GM23338 (cell line): ENCODE results near the gene PXMP2. TPM values are rescaled to one million over a fixed set of nuclear protein-coding genes. Genes with fewer than 3 reads are reported as not detected.

Source experiments
- ATAC-seq: fragments of 200-7000 bp; cut with Tn5 transposase; 3 replicates; pipeline ENCODE4 v1.9.1; 2020
- DNase-seq: peaks from one replicate; pipeline ENCODE4 v3.0.0-alpha.2; 2015; ENCODE audit warnings: low spot score
- H2AFZ ChIP-seq: fragments of 200-600 bp; sonication (generic); 2 replicates; pipeline ENCODE4 v1.8.0; 2016; ENCODE audit warnings: antibody characterized with exemption, mild to moderate bottlenecking, moderate library complexity
- H3F3A ChIP-seq: fragments of 200-600 bp; sonication (generic); replicated peaks from 2 replicates; pipeline ENCODE4 v1.8.0; 2017; ENCODE audit warnings: antibody characterized with exemption, mixed run types, low read depth
- H3K27ac ChIP-seq: fragments of 200-600 bp; sonication (generic); 2 replicates; pipeline ENCODE4 v1.6.1; 2016; ENCODE audit warnings: low read depth
- H3K27me3 ChIP-seq: fragments of 200-600 bp; sonication (generic); 2 replicates; pipeline ENCODE4 v1.8.0; 2016; ENCODE audit warnings: mild to moderate bottlenecking, mixed run types, moderate library complexity; ENCODE audit not compliant: insufficient read depth
- H3K36me3 ChIP-seq: fragments of 200-600 bp; sonication (generic); 2 replicates; pipeline ENCODE4 v1.8.0; 2016; ENCODE audit warnings: mild to moderate bottlenecking; ENCODE audit not compliant: insufficient read depth
- H3K4me1 ChIP-seq: fragments of 200-600 bp; sonication (generic); 2 replicates; pipeline ENCODE4 v1.8.0; 2016; ENCODE audit warnings: mild to moderate bottlenecking, moderate library complexity; ENCODE audit not compliant: insufficient read depth
- H3K4me2 ChIP-seq: fragments of 200-600 bp; sonication (generic); 2 replicates; pipeline ENCODE4 v1.7.1; 2017; ENCODE audit warnings: mixed run types
- H3K4me3 ChIP-seq: fragments of 200-600 bp; sonication (generic); 2 replicates; pipeline ENCODE4 v1.6.1; 2016; ENCODE audit warnings: mixed run types
- H3K79me2 ChIP-seq: fragments of 200-600 bp; sonication (generic); replicated peaks from 2 replicates; pipeline ENCODE4 v1.8.0; 2017; ENCODE audit warnings: mild to moderate bottlenecking; ENCODE audit not compliant: insufficient read depth
- H3K9me2 ChIP-seq: fragments of 200-600 bp; sonication (generic); 2 replicates; pipeline ENCODE4 v1.8.0; 2017; ENCODE audit not compliant: insufficient read depth
- H4K20me1 ChIP-seq: fragments of 200-600 bp; sonication (generic); replicated peaks from 2 replicates; pipeline ENCODE4 v1.8.0; 2017; ENCODE audit warnings: mild to moderate bottlenecking; ENCODE audit not compliant: insufficient read depth
- H3K27ac Mint-ChIP-seq: 2 replicates; pipeline ENCODE4 v1.8.0; 2020; ENCODE audit warnings: inconsistent platforms, mild to moderate bottlenecking, moderate library complexity, mixed read lengths
- H3K27me3 Mint-ChIP-seq: 3 replicates; pipeline ENCODE4 v1.8.0; 2022; ENCODE audit warnings: low read depth, mild to moderate bottlenecking, moderate library complexity, mixed read lengths, inconsistent platforms; ENCODE audit not compliant: insufficient read depth, poor library complexity
- H3K36me3 Mint-ChIP-seq: 3 replicates; pipeline ENCODE4 v1.8.0; 2021; ENCODE audit warnings: low read depth, mild to moderate bottlenecking, inconsistent platforms, moderate library complexity, mixed read lengths
- H3K4me1 Mint-ChIP-seq: 3 replicates; pipeline ENCODE4 v1.8.0; 2020; ENCODE audit warnings: mild to moderate bottlenecking, inconsistent platforms, mixed read lengths
- H3K4me3 Mint-ChIP-seq: 3 replicates; pipeline ENCODE4 v1.8.0; 2021; ENCODE audit warnings: moderate library complexity, mild to moderate bottlenecking, inconsistent platforms, mixed read lengths
- H3K9me3 Mint-ChIP-seq: 3 replicates; pipeline ENCODE4 v1.8.0; 2020; ENCODE audit warnings: moderate library complexity, mild to moderate bottlenecking, inconsistent platforms, mixed read lengths
- CREB1 ChIP-seq: fragments of 250-450 bp; sonication (Bioruptor Pico); IDR thresholded peaks from 2 replicates; pipeline ENCODE4 v1.5.0; 2020; ENCODE audit warnings: low read depth, mild to moderate bottlenecking, moderate library complexity
- EZH2 ChIP-seq: fragments of 200-600 bp; sonication (generic); IDR thresholded peaks from one replicate; pipeline ENCODE4 v1.8.0; 2017; ENCODE audit warnings: antibody characterized with exemption, mild to moderate bottlenecking, low read depth; ENCODE audit not compliant: unreplicated experiment
- EZH2phosphoT487 ChIP-seq: fragments of 200-600 bp; sonication (generic); IDR thresholded peaks from one replicate; pipeline ENCODE4 v1.8.1; 2018; ENCODE audit warnings: antibody characterized with exemption; ENCODE audit not compliant: unreplicated experiment
- JUNB ChIP-seq: IDR thresholded peaks from one replicate; pipeline ENCODE4 v1.6.1; 2016; ENCODE audit warnings: antibody characterized with exemption; ENCODE audit not compliant: unreplicated experiment
- NANOG ChIP-seq: IDR thresholded peaks from 2 replicates; pipeline ENCODE4 v1.6.1; 2016; ENCODE audit warnings: antibody characterized with exemption, borderline replicate concordance
- POLR2AphosphoS5 ChIP-seq: IDR thresholded peaks from 2 replicates; pipeline ENCODE4 v1.6.1; 2016; ENCODE audit warnings: antibody characterized with exemption, low read depth
- STAT1 ChIP-seq: IDR thresholded peaks from one replicate; pipeline ENCODE4 v1.6.1; 2016; ENCODE audit warnings: antibody characterized with exemption; ENCODE audit not compliant: unreplicated experiment
- ZNF114 ChIP-seq: fragments of 250-450 bp; sonication (Bioruptor Pico); IDR thresholded peaks from 2 replicates; pipeline ENCODE4 v1.5.0; 2020; ENCODE audit warnings: mild to moderate bottlenecking, moderate library complexity
- ZNF331 ChIP-seq: fragments of 250-450 bp; sonication (Bioruptor Pico); IDR thresholded peaks from 2 replicates; pipeline ENCODE4 v1.5.0; 2020; ENCODE audit warnings: low read depth, mild to moderate bottlenecking, moderate library complexity
- polyA plus RNA-seq: library from polyadenylated mRNA; unstranded; fragments of >200 nt; fragmentation: Nextera tagmentation; extraction: Ambion mirVana; gene quantifications from 2 replicates; pipeline ENCODE4 v1.2.1, GENCODE V29; 2016
- total RNA-seq: library from RNA; depleted of rRNA; stranded (reverse); fragments of >200 nt; shearing (Covaris generic); gene quantifications from 2 replicates; pipeline ENCODE4 v1.2.3, GENCODE V29; 2014
- TF ChIP-seq, protein P1 (sequence below): IDR thresholded peaks from one replicate; pipeline ENCODE4 v1.6.1; 2018; ENCODE audit warnings: antibody characterized with exemption; ENCODE audit not compliant: unreplicated experiment
- TF ChIP-seq, protein P2 (sequence below): IDR thresholded peaks from 2 replicates; pipeline ENCODE4 v1.6.1; 2016; ENCODE audit warnings: antibody characterized with exemption
- TF ChIP-seq, protein P3 (sequence below): fragments of 250-450 bp; sonication (Bioruptor Pico); IDR thresholded peaks from 2 replicates; pipeline ENCODE4 v1.5.0; 2020; ENCODE audit warnings: mild to moderate bottlenecking, moderate library complexity
- TF ChIP-seq, protein P4 (sequence below), 2 experiments: fragments of 200-600 bp in 1 of 2; sonication (generic) in 1 of 2; conservative IDR thresholded peaks; 2 replicates each; pipeline versions ENCODE4 v1.5.1 to v1.6.1; 2016 to 2017; ENCODE audit warnings: antibody characterized with exemption in 2 of 2, low read depth in 2 of 2, mild to moderate bottlenecking in 2 of 2, moderate library complexity in 1 of 2

PXMP2 gene
- total and polyA plus RNA-seq, 2 experiments from 2014 or later = 17.3 to 19.7 TPM

DNA sequence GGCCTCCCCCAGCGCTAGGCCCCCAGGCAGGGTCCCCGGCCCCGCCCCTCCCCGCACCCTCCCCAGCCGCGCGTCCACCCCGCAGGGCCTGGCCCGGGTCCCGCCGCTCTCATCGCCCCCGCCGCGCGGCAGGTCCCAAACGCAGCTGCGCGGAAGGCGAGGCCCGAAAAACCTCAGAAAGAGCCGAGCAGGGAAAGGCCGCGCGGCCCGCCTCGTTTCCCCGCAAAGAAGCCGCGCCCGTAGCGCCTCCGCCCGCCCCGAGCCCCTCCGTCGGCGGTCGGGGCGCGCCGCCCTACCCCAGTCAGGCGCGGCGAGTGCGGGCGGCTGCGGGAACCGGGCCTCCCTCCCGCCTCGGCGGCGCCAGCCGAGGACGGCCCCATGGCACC lies 569 bp upstream of the PXMP2 start:
- peak overlapping the region; percentile 69 for H3K4me3 ChIP-seq
- peaks cover 24% of the 10 kb centered on the region; the same call in 2 of the 3 replicates for H3K36me3 Mint-ChIP-seq
- peaks cover 15% of the 10 kb centered on the region for H3K27me3 ChIP-seq
- H3K27ac ChIP-seq = no peak overlapping the region
- peaks cover 21% of the 10 kb centered on the region for H3K4me1 Mint-ChIP-seq
- H3K9me2 ChIP-seq = no peaks in the 10 kb centered on the region
- DNase-seq (peak; percentile 48), ATAC-seq (peak; percentile 68)
- peak overlapping the region; percentile 76; the same call in 1 of the 2 replicates for H3K4me2 ChIP-seq
- no peak overlapping the region for H3K27ac Mint-ChIP-seq
- H3F3A ChIP-seq = 0 out of 2 replicates have a peak, but pooled peaks cover 6% of the 10 kb centered on the region
- no peaks in the 10 kb centered on the region for H3K36me3 ChIP-seq
- TF ChIP-seq CREB1 (CRISPR knock-in tag) (no peak), JUNB (no peak), ZNF114 (no peak), POLR2AphosphoS5 (no peak), ZNF331 (no peak), EZH2 (no peak), NANOG (no peak), STAT1 (no peak), EZH2phosphoT487 (no peak)
- TF ChIP-seq, protein P1, sequence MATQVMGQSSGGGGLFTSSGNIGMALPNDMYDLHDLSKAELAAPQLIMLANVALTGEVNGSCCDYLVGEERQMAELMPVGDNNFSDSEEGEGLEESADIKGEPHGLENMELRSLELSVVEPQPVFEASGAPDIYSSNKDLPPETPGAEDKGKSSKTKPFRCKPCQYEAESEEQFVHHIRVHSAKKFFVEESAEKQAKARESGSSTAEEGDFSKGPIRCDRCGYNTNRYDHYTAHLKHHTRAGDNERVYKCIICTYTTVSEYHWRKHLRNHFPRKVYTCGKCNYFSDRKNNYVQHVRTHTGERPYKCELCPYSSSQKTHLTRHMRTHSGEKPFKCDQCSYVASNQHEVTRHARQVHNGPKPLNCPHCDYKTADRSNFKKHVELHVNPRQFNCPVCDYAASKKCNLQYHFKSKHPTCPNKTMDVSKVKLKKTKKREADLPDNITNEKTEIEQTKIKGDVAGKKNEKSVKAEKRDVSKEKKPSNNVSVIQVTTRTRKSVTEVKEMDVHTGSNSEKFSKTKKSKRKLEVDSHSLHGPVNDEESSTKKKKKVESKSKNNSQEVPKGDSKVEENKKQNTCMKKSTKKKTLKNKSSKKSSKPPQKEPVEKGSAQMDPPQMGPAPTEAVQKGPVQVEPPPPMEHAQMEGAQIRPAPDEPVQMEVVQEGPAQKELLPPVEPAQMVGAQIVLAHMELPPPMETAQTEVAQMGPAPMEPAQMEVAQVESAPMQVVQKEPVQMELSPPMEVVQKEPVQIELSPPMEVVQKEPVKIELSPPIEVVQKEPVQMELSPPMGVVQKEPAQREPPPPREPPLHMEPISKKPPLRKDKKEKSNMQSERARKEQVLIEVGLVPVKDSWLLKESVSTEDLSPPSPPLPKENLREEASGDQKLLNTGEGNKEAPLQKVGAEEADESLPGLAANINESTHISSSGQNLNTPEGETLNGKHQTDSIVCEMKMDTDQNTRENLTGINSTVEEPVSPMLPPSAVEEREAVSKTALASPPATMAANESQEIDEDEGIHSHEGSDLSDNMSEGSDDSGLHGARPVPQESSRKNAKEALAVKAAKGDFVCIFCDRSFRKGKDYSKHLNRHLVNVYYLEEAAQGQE = no peak
- TF ChIP-seq, protein P2, sequence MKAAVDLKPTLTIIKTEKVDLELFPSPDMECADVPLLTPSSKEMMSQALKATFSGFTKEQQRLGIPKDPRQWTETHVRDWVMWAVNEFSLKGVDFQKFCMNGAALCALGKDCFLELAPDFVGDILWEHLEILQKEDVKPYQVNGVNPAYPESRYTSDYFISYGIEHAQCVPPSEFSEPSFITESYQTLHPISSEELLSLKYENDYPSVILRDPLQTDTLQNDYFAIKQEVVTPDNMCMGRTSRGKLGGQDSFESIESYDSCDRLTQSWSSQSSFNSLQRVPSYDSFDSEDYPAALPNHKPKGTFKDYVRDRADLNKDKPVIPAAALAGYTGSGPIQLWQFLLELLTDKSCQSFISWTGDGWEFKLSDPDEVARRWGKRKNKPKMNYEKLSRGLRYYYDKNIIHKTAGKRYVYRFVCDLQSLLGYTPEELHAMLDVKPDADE = no peak
- TF ChIP-seq, protein P3, sequence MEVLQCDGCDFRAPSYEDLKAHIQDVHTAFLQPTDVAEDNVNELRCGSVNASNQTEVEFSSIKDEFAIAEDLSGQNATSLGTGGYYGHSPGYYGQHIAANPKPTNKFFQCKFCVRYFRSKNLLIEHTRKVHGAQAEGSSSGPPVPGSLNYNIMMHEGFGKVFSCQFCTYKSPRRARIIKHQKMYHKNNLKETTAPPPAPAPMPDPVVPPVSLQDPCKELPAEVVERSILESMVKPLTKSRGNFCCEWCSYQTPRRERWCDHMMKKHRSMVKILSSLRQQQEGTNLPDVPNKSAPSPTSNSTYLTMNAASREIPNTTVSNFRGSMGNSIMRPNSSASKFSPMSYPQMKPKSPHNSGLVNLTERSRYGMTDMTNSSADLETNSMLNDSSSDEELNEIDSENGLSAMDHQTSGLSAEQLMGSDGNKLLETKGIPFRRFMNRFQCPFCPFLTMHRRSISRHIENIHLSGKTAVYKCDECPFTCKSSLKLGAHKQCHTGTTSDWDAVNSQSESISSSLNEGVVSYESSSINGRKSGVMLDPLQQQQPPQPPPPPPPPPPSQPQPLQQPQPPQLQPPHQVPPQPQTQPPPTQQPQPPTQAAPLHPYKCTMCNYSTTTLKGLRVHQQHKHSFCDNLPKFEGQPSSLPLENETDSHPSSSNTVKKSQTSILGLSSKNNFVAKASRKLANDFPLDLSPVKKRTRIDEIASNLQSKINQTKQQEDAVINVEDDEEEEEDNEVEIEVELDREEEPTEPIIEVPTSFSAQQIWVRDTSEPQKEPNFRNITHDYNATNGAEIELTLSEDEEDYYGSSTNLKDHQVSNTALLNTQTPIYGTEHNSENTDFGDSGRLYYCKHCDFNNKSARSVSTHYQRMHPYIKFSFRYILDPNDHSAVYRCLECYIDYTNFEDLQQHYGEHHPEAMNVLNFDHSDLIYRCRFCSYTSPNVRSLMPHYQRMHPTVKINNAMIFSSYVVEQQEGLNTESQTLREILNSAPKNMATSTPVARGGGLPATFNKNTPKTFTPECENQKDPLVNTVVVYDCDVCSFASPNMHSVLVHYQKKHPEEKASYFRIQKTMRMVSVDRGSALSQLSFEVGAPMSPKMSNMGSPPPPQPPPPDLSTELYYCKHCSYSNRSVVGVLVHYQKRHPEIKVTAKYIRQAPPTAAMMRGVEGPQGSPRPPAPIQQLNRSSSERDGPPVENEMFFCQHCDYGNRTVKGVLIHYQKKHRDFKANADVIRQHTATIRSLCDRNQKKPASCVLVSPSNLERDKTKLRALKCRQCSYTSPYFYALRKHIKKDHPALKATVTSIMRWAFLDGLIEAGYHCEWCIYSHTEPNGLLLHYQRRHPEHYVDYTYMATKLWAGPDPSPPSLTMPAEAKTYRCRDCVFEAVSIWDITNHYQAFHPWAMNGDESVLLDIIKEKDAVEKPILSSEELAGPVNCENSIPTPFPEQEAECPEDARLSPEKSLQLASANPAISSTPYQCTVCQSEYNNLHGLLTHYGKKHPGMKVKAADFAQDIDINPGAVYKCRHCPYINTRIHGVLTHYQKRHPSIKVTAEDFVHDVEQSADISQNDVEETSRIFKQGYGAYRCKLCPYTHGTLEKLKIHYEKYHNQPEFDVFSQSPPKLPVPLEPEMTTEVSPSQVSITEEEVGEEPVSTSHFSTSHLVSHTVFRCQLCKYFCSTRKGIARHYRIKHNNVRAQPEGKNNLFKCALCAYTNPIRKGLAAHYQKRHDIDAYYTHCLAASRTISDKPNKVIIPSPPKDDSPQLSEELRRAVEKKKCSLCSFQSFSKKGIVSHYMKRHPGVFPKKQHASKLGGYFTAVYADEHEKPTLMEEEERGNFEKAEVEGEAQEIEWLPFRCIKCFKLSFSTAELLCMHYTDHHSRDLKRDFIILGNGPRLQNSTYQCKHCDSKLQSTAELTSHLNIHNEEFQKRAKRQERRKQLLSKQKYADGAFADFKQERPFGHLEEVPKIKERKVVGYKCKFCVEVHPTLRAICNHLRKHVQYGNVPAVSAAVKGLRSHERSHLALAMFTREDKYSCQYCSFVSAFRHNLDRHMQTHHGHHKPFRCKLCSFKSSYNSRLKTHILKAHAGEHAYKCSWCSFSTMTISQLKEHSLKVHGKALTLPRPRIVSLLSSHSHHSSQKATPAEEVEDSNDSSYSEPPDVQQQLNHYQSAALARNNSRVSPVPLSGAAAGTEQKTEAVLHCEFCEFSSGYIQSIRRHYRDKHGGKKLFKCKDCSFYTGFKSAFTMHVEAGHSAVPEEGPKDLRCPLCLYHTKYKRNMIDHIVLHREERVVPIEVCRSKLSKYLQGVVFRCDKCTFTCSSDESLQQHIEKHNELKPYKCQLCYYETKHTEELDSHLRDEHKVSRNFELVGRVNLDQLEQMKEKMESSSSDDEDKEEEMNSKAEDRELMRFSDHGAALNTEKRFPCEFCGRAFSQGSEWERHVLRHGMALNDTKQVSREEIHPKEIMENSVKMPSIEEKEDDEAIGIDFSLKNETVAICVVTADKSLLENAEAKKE (CRISPR knock-in tag) = no peak
- TF ChIP-seq, protein P4, sequence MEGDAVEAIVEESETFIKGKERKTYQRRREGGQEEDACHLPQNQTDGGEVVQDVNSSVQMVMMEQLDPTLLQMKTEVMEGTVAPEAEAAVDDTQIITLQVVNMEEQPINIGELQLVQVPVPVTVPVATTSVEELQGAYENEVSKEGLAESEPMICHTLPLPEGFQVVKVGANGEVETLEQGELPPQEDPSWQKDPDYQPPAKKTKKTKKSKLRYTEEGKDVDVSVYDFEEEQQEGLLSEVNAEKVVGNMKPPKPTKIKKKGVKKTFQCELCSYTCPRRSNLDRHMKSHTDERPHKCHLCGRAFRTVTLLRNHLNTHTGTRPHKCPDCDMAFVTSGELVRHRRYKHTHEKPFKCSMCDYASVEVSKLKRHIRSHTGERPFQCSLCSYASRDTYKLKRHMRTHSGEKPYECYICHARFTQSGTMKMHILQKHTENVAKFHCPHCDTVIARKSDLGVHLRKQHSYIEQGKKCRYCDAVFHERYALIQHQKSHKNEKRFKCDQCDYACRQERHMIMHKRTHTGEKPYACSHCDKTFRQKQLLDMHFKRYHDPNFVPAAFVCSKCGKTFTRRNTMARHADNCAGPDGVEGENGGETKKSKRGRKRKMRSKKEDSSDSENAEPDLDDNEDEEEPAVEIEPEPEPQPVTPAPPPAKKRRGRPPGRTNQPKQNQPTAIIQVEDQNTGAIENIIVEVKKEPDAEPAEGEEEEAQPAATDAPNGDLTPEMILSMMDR (conservative IDR thresholded peaks at IDR 0.05; ENCODE audit: low read depth in 2 of 2) = no peak
- H3K27me3 Mint-ChIP-seq = peaks cover 14% of the 10 kb centered on the region
- H3K4me1 ChIP-seq = peaks cover 3% of the 10 kb centered on the region; the same call in 1 of the 2 replicates
- peak overlapping the region; percentile 72; the same call in 2 of the 3 replicates for H3K4me3 Mint-ChIP-seq
- H3K9me3 Mint-ChIP-seq = no peaks in the 10 kb centered on the region
- peaks cover 40% of the 10 kb centered on the region for H3K79me2 ChIP-seq
- peaks cover 38% of the 10 kb centered on the region for H4K20me1 ChIP-seq
- H2AFZ ChIP-seq = no peak overlapping the region
